Ishikawa (cell line): ENCODE results near the gene TGDS.

Experiments
- CEBPB ChIP-seq: IDR thresholded peaks from 2 replicates; pipeline ENCODE4 v1.6.1; 2012
- CREB1 ChIP-seq: IDR thresholded peaks from 2 replicates; pipeline ENCODE4 v1.6.1; 2012; ENCODE audit warnings: low read depth
- EGR1 ChIP-seq: IDR thresholded peaks from 2 replicates; pipeline ENCODE4 v1.6.1; 2012
- EP300 ChIP-seq: IDR thresholded peaks from 2 replicates; pipeline ENCODE4 v1.6.1; 2012; ENCODE audit warnings: borderline replicate concordance
- FOXM1 ChIP-seq: IDR thresholded peaks from 2 replicates; pipeline ENCODE4 v1.6.1; 2012; ENCODE audit warnings: low read depth, borderline replicate concordance
- MAX ChIP-seq: IDR thresholded peaks from 2 replicates; pipeline ENCODE4 v1.6.1; 2012
- NFIC ChIP-seq: IDR thresholded peaks from 2 replicates; pipeline ENCODE4 v1.6.1; 2012
- RAD21 ChIP-seq: IDR thresholded peaks from 2 replicates; pipeline ENCODE4 v1.6.1; 2012; ENCODE audit warnings: low read depth
- REST ChIP-seq: IDR thresholded peaks from 2 replicates; pipeline ENCODE4 v1.6.1; 2012; ENCODE audit warnings: low read depth, mild to moderate bottlenecking
- TAF1 ChIP-seq: IDR thresholded peaks from 2 replicates; pipeline ENCODE4 v1.6.1; 2012; ENCODE audit warnings: low read depth, mild to moderate bottlenecking
- TCF12 ChIP-seq: IDR thresholded peaks from 2 replicates; pipeline ENCODE4 v1.6.1; 2012; ENCODE audit warnings: low read depth
- TEAD4 ChIP-seq: IDR thresholded peaks from 2 replicates; pipeline ENCODE4 v1.6.1; 2012
- YY1 ChIP-seq: IDR thresholded peaks from 2 replicates; pipeline ENCODE4 v1.6.1; 2012; ENCODE audit warnings: low read depth
- ZBTB7A ChIP-seq: IDR thresholded peaks from 2 replicates; pipeline ENCODE4 v1.6.1; 2012; ENCODE audit warnings: low read depth

- no peak for TF ChIP-seq REST
- TF ChIP-seq CEBPB, result no peak
- no peak for TF ChIP-seq MAX
- no peak for TF ChIP-seq TAF1
- TF ChIP-seq EGR1, result no peak
- TF ChIP-seq RAD21, result no peak
- TF ChIP-seq NFIC, result no peak
- no peak for TF ChIP-seq EP300
- TF ChIP-seq YY1, result no peak
- TF ChIP-seq FOXM1, result no peak
- TF ChIP-seq TEAD4, result no peak
- no peak for TF ChIP-seq CREB1
- TF ChIP-seq TCF12, result no peak
- TF ChIP-seq ZBTB7A, result no peak
Measured at GRCh38 chr13:94548382-94548781, 47.6 kb downstream of the TGDS start.
